ENCODE results near the gene TTLL1.
A peak's percentile ranks its signal among the peaks of the same experiment; 100 is the strongest.

TTLL1 gene

GRCh38 chr22:43088984-43089717 lies at the start of gene TTLL1:
Gene TTLL1 (minus strand): TSS chr22:43089391. CDS start chr22:43075586, 13,805 bp downstream.
- DNase-seq (ENCODE audit: low read depth in 2 of 2, low spot score in 1 of 2): peak; percentile 61 to 73

DNA sequence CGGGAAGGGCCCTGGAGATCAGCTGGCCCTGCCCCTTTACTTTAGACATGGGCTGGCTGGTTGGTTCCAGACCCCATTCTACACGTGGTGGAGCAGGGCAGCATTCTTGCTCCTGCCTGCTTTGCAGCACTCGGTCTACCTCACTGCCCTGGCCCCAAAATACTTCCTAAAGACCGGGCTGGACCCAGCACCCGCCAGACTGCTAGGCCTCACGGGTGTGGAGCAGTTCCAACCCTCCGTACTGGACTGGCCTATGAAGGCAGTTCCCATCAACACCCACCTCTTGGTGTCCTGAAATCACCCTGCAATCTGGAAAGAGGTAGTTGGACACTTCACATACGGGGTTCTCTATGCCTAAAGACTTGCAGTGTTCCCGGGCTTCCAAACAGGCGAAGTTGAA lies 47.6 kb upstream of the TTLL1 start:
- DNase-seq (ENCODE audit: low read depth in 2 of 2, low spot score in 1 of 2): no peak

DNA sequence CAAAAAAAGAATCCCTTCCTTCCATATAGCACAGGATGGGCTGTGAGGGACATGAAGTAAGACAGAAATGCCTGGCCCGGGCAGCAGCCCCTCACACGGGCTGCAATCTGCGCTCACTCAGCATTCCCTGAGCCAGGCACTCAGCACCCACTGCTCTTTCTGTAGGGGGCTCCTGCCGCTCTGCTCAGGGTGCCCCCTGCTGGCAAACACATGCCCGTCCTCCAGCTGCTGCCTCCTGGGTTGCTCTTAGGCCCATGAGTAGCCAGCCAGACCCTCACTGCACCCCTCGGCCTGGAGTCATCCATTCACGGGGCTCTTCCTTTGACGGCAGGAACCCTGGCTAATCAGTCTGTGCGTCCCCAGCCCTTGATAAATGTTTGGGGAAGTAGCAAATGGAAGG lies 47.1 kb upstream of the TTLL1 start:
- no peak for DNase-seq (ENCODE audit: low read depth in 2 of 2, low spot score in 1 of 2)

- DNase-seq (ENCODE audit: low read depth in 2 of 2, low spot score in 1 of 2): no peak
Measured at GRCh38 chr22:43135565-43135964, 46.4 kb upstream of the TTLL1 start.

- DNase-seq (ENCODE audit: low read depth in 2 of 2, low spot score in 1 of 2): no peak
Measured at GRCh38 chr22:43134553-43134952, 45.4 kb upstream of the TTLL1 start.

DNA sequence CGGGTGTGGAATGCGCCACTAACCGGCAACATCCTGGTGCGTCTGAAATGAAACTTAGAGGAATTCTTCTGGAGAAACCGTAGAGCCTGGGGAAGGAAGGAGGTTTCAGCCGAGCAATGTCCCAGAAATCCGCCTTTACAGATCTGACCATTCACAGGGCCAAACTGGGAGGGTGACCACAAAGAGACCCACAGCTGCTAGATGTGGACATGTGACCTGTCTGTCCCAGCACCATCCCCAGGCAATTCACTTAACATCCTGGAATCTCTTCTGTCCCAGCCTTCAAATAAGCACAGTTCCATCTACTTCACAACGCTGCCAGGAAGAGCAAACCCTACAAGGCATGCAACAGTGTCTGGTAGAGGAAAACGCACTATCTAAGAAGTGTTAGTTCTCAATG lies 44.2 kb upstream of the TTLL1 start:
- no peak for DNase-seq (ENCODE audit: low read depth in 2 of 2, low spot score in 1 of 2)

DNA sequence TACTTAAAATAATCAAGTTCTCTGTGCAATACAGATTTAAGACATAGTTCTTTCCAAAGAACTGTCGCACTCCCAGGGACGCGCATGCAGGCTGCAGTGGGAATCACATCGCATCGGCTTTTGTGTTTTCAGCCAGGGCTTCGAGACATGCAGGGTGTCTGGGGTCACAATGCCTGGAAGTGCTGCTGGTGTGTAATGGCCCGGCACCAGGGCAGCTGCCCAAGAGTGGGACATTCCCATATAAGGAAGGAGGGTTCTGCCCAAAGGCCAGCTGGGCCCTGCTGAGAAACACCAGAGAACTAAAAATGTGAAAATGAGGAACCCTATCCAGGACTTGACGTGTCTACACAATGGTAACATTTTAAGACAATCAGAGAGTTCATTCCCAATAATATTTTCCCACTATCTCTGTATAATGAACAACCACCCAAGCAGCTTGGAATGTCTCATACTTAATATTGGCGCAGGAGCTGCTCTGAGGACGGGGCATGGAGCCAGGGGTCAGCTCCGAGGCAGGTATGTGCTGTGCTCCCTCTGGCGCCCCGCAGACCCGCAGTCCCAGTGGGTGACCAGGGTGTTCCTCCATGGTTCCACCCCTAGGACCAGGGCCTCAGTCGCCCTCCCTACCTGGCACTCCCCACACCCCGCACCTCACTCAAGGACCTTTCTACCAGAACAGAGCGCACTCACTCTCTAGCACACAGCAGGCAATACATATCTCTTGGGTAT lies 42.7 kb upstream of the TTLL1 start:
- DNase-seq (ENCODE audit: low read depth in 2 of 2, low spot score in 1 of 2): no peak

GRCh38 chr22:43129426-43130425 lies 40.5 kb upstream of the TTLL1 start:
- DNase-seq (ENCODE audit: low read depth in 2 of 2, low spot score in 1 of 2): no peak

DNA sequence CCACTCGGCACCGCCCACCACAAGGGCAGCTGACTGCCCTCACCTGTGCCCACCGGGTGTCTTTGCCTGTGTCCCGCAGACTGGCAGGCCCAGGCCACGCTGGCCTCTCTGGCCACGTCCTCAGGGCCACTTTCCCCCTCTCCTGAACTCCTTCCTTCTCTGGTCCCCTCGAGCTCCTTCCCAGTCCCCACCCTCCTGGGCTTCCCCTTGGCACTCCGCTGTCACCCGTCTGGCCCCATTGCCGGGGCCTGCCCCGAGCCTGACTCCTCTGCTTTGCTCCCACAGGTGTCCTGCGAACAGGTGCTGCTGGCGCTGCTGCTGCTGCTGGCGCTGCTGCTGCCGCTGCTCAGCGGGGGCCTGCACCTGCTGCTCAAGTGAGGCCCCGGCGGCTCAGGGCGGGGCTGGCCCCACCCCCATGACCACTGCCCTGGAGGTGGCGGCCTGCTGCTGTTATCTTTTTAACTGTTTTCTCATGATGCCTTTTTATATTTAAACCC lies 39.8 kb upstream of the TTLL1 start:
- DNase-seq (ENCODE audit: low read depth in 2 of 2, low spot score in 1 of 2): no peak

DNA sequence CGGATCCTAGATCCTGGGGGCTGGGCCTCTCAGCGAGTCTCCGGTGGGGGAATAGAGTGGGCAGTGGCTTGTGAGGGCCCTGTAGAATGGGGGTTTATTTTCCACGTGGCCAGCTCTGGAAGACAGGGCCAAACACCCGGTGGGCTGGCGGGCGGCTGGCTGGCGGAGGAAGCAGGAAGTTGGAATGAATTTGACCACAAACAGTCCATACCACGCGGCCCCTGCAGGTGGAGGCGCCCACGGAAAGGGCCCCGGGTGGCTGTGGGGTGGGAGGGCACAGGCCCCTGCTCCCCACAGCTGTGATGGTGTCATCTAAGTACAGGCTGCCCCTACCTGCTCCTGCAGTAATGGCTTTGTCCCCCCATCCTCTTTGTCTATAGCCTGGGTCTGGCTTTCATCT lies 38.9 kb upstream of the TTLL1 start:
- DNase-seq (ENCODE audit: low read depth in 2 of 2, low spot score in 1 of 2): no peak

DNA sequence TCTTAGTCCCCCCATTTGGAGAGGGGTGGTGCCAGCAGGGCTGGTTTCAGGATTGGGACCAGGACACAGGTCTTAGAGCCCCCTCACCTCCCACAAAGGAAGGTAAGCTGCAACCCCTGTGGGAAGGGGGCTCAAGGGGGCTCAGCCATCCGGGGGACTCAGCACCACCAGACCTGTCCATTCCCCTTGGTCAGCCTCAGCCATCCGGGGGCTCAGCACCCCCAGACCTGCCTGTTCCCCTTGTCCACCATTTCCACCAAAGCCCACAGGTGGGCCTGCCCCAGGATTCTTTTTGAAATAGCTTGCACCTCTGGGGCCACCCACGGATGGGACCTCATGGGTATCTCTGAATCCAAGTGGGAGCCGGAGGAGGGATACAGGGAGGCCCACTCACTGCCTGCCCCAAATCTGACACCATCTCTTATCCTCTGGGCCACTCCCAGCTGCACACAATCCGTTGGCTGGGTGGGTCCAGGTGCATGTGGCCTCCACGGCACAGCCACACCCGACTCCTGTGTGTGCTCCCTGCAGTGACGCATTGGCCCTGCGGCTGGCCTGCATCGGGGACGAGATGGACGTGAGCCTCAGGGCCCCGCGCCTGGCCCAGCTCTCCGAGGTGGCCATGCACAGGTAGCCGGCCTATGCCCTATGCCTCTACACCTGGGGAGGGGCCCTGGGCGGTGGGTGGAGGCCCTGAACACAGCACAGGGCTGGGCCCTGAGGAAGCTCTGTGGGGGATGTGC lies 38.1 kb upstream of the TTLL1 start:
- DNase-seq (ENCODE audit: low read depth in 2 of 2, low spot score in 1 of 2): no peak

DNA sequence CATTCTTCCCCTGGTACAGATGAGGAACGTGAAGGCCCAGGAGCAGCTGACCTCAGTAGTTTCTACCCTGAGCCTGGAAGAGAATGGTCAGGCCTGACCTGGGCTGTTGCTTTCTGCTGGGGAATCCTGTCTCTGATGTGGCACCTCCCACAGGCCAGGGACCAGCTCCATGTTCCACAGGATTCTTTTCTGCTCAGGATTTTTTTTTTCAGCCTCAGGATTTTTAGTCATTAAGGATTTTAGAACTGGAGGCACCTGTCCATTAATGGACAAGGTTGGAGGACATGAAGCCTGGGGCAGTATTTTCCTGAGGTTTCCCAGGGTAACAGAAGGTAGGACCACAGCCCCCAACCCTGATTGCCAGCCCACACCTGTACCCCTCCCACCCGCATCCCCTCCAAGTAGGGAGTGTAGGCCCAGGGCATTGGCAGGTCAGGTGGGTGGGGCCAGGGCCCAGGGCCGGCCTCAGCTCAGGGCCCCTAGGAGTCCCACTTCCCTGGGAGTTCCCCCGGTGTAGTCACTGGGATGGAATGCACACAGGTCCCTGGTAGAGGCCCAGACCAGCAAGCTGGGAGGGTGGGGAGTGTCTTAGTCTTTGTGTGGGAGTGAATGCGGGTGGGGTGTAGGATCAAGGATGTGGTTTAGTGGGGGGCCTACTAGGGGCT lies 37.4 kb upstream of the TTLL1 start:
- no peak for DNase-seq (ENCODE audit: low read depth in 2 of 2, low spot score in 1 of 2)

DNA sequence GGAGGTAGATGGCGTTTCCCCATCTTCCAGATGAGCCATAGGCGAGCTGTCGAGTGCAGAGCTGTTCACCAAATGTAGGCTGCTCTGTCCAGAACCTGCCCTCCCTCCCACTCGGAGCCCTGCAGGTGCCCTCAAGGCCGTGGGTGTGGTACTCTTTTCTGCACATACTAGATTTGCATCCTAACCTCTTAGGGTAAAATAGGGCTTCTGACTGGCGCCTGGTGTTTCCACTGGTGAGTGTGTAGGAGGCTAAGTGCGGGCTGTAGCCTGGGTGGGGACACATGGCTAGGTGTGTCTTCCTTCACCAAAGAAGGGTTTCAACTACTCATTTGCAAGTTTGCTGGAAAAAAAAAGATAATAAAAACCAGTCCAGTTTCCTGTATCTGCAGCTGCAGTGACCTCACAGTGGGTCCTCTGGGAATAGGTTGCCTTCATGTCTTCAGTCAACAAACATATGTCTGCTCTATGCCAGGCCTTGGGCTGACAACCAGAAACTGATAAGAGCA lies 29.8 kb upstream of the TTLL1 start:
- no peak for DNase-seq (ENCODE audit: low read depth in 2 of 2, low spot score in 1 of 2)

DNA sequence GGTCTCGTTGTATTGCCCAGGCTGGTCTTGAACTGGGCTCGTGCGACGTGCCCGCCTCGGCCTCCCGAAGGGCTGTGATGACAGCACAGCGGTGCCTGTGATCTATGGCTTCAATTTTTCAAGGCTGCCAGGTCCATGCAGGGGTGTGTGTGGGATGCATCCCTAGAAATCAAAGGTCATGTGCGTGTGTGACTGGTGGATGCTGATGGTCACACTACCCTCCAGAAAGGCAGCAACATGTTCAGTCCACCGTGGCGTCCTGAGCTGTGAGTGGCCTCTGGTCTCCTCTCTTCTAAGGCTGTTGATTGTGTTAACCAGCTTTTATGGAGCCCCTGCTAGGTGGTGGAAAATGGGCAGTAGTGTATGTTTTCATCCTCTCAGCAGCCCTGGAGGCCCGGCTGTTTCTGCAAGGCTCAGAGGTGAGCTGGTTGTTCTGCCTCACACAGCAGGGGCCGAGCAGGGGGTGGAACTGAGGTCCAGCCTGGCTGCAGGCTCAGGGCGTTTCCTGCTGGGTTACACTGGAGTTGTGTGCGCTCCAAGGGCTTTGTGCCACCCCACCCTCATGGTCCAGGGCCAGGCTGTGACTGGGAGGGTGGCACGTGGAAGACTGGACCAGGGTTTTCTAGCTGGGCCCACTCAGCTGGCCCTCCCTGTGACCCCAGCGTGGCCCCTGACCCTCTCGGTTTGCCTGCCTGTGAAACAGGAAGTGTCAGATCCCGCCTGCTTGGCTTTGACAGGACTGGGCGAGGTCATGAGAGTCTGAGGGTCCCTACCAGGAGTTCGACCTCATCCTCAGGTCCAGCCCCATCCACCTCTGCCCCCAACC lies 29.0 kb upstream of the TTLL1 start:
- no peak for DNase-seq (ENCODE audit: low read depth in 2 of 2, low spot score in 1 of 2)

DNA sequence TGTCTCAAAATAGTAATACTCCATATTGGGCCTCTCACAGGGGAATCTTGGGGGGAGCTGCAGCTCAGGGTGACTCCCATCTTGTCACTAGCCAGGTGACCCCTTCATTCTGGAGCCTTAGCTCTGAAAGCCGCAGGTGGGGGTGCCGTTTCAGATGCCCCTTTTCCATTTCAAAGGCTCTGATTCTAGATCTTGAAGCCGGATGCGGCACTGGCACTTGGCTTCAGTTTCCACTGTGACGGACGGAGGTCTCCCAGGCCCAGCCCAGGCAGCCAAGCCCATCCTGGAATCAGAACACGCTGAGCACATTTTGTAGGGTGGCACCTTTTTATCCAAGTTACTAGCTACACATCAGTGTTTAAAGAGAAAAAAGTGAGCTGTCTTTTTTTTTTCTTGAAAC lies 27.7 kb upstream of the TTLL1 start:
- no peak for DNase-seq (ENCODE audit: low read depth in 2 of 2, low spot score in 1 of 2)

DNA sequence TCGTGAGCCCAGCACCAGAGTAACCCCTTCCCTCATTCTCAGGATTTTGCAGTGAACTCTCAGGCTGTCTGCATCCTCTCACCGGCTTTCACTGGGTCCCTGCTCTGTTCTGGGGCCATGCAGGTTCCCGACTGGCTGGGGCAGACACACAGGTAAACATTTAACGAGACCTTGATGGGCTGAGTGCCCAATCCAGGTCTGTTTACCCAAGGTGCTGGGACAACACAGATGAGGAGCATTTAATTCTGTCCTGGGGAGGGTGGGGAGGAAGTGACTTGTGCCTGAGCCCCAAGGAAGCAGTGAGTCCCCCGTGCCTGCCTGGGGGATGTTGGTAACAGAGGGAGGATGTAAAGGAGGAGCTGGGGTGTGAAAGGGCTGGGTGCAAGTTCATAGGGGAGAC lies 25.8 kb upstream of the TTLL1 start:
- DNase-seq (ENCODE audit: low read depth in 2 of 2, low spot score in 1 of 2): no peak

GRCh38 chr22:43113526-43114251 lies 24.5 kb upstream of the TTLL1 start:
- DNase-seq (ENCODE audit: low read depth in 2 of 2, low spot score in 1 of 2): no peak

GRCh38 chr22:43110927-43111623 lies 21.9 kb upstream of the TTLL1 start:
- peak in 1 of 2 donors; percentile 13 for DNase-seq (ENCODE audit: low read depth in 2 of 2, low spot score in 1 of 2)

Data from stimulated activated CD8-positive, alpha-beta memory T cell treated with anti-CD3 and anti-CD28 coated beads, Interleukin-4, amount 100 ng/mL, for 4 hours (primary cell).